Right renal cortex interstitium (tissue), 3 donors: ENCODE data around the gene CA5A. TPM values are rescaled to one million over a fixed set of nuclear protein-coding genes. Genes with fewer than 3 reads are reported as not detected.
"Not testable (repeated sequence)": the region's sequence is repeated elsewhere in the genome, so short reads cannot be mapped to it uniquely, and the experiment has no call there.

Experiments used
- DNase-seq, 3 donors: peaks; one replicate each; pipeline ENCODE4 v3.0.0-alpha.2; 2013; ENCODE audit warnings: low read depth in 3 of 3, low spot score in 2 of 3
- polyA plus RNA-seq, 3 donors: library from polyadenylated mRNA; unstranded; fragments of 120-200 nt; gene quantifications; one replicate each; pipeline ENCODE4 v1.2.1, GENCODE V29; 2013; ENCODE audit not compliant: insufficient read length in 3 of 3

Gene CA5A
- under 1 TPM; 0.04 to 0.11 (median 0.10) TPM for polyA plus RNA-seq

DNA sequence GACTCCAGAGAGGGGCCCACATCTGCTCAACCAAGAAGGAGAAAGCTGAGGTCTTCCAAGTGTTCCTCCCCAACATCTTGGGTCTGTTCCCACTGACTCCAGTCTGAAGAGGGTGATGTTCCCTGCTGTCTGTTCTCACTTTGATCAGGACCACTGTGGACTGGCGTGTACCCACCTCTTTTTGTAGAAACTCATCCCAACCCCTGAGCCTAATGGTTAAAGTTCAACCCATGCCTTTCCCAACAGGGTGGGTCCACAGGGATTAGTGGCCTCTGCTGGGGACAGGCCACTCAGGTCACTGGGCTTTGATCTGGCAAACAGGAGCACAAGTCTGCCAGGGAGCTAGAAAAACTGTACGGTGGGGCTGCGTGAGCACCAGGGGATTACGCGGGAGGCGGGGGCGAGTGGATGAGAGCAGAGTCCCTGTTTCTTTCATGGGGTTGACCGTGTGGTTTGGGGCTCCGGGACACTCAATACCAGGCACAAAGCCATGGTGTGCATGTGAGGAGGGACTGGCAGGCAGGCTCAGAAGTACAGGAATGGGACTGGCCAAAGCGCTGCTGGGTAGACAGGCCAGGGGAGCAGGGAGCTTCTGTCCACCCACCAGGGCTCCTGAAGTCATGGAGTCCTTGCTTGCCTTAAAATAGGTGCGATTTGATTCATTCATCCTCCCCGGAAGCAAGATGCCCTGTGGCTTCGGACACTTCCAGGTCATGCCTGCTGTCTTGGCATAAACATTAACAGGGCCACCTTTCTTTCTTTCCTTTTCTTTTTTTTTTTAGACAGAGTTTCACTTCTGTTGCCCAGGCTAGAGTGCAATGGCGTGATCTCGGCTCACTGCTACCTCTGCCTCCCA, at the start of gene CA5A:
Gene CA5A, minus strand, starts transcription at position 155 of the 856 bp plus-strand sequence. Its CDS starts 79 bp downstream, at position 76.
- DNase-seq, result no peak

DNA sequence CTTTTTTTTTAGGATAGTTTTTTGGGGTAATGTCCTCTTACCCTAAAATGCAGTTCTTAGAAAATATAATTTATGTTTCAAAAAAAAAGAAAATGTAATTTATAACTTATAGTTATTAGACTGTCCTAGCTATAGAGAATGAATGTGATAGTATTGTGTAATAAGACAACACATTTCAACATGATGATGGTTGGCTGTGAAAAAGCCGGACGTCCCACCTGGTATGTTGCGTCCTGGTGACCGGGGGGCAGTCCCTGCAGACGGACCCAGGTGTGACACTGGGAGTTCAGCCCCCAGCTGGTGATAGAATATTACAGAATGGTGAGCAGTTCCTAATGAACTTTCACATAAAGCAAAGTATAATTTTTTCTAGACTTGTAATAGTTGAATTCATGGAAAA, 49.2 kb upstream of the CA5A start:
- not testable (repeated sequence) for DNase-seq

DNA sequence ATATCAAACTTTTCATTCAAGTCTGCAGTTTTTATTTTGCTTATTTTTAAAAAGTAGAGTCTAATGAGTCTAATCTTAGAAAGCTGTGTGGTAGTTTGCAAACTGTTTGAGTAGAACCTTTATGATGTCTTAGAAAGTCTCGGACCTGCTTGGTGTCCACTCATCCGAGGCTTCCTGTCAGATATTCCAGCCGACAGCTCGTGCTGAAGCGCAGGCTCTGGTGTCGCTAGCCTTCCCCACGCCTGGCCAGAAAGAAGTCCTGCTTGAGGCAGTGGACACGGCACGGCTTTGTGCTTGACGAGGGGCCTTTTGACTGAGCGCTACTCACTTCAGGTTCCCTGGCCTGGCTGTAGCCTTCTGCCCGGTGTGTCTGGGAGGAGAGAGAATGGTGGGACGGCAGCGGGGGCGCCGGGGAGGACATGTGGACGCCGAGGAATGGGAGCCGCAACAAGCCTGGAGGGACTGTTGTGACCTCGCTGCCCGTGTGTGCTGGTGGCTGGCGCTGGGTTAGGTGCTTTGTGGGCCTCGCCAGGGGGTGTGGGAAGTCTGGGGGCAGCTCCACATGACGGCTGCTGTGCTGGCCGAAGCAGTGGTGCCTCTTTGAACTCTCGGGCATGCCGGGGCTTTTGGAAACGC, 48.4 kb upstream of the CA5A start:
- no peak for DNase-seq

DNA sequence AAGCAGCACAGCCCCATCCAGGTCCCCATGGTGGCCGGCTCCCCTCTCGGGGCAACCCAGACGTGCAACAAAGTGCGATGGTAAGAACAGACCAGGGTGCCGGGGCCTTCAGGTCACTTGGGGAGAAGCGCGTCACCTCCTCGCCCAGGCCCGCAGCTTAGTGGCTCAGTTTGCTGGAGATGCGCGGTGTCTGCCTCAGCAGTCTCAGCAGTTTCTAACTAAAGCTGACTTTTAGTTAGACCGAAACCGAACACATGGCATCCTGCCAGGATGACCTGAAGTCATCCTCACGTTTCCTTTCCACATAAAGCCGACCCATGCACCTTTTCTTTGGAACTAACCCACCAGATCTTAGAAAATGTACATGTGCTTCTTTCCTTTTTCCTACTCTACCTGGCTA, 47.9 kb upstream of the CA5A start:
- not testable (repeated sequence) for DNase-seq

DNA sequence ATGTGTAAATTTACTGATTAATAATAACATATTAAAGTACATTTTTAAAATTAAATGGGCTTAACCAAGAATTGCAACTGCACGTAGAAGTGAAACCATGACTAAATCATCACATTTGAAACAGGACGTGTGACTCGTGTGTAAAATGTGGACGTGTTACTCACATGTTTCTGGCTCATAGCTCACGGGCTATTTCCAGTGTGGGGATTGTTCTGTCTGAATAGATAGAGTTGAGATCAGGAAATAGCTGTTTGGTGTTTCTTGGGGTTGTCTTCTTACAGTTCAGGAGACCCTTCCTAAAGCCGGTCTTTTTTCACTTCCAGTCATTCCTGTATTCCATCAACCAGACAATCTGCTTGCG, 47.4 kb upstream of the CA5A start:
- DNase-seq, result not testable (repeated sequence)

DNA sequence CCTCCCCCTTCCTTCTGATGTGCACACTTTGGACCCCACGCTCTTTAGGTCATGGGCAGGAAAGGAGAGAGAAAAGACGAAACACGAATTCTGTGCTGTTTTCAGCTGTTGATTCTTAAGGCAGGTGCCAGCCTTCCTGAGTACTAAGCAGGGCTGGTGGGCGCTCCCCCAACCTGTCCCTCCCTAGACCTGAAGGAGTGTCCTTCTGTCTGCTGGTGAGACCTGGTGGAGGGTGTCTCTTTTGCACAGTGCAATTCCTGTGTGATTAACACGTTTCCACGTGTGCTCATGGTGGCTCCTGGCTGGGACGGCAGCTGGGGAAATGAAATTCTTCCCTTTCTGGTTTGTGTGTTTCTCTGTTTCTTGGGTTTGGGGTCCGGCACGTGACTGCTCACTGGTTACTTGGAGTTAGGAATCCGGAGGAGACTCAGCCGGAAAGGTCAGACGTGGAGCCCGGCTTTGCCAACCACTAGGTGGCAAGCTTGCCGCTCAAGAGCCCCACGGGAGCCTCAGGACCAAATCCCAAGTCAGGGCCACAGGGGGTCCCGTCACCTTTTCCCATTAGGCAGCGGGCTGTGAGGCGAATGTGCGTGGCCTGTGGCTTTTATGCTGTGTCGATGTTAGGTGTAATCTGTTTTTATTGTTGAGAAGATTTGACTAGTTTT, 46.9 kb upstream of the CA5A start:
- DNase-seq, result not testable (repeated sequence)

DNA sequence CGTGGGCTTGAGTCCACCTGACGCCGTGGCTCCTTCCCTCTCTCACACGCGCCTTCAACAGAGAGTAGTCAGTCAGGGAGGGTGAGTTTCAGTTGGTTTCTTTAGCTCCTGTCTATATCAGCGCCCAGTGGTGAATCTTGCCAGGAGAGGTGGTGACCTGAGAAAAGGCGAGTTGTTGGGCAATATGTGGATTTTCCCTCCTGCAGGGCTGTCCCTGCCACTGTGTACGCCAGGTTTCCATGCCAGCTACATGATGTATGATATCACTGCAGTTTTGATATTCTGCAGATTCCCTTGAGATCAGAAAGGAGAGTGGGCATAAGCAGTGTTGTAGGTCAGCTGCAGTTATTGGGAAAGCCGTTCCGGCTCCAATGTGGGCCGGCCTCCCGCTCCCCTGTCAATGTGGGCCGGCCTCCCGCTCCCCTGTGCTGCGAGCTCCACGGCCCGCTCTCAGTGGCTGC, 46.3 kb upstream of the CA5A start:
- no peak for DNase-seq

DNA sequence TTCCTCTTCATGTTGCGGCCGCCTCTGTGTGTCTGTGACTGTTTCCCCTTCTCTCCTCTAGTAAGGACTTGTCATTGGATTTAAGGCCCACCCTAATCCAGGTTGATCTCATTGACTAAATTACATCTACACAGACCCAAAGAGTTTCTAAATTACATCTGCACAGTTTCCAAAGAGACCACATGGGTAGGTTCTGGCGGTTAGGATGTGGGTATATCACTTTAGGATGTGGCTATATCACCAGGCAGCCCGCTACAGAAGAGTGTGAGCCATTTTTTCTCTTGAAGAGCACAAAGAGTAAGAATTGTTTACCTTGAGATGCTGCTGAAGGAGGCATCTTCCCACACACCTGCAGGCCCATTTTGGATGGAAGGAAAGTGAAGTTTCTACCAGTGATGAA, 45.0 kb upstream of the CA5A start:
- DNase-seq, result not testable (repeated sequence)

DNA sequence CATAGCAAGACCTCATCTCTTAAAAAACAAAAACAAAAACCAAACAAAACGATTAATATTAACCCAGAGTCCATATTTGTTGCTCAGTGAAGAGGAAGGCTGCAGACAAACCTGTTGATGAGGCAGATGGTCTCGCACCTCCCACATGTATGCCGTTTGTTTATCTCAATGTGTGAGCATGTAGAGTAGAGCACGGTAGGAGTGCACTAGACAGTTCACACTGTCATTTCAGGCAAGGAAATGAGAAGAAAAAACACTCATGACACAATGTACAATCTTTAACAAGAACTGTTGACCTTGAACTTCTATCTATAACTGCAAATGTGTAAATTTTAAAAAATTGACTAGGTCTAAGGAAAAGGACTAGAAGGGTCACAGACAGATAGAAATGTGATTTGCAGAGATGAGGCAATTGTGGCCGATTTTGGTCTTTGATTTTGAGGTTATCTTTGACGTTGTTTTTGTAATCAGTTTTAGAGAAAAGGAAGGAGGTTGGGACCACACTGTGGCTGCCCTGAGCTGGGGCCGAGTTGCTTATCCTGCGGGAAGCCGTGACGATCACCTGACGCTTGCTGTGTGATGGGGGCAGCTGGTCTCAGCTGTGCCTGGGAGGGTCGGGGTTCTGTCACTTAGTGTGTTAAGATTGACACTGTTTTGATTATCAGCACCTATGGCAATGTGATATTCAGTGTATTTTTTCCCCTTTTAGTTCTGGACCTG, 43.7 kb upstream of the CA5A start:
- not testable (repeated sequence) for DNase-seq

DNA sequence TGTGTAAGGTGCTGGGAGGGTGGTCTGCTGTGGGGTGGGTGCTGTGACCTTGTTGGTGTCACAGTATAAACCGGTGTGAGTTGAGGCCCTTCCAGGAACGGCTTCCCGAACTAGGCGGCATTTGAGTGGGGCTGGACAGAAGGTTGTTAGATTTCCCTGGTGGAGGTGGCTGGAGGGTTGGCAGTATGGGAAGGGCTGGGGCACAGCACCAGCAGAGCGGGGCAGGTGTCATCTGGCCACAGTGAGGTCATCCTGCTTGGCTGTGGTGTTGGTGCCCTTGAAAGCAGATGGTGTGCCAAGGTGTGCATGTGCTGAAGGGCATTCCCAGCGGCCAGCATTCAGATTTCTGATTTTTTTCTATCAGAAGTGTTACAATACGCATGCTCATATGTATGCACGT, 43.0 kb upstream of the CA5A start:
- no peak for DNase-seq

DNA sequence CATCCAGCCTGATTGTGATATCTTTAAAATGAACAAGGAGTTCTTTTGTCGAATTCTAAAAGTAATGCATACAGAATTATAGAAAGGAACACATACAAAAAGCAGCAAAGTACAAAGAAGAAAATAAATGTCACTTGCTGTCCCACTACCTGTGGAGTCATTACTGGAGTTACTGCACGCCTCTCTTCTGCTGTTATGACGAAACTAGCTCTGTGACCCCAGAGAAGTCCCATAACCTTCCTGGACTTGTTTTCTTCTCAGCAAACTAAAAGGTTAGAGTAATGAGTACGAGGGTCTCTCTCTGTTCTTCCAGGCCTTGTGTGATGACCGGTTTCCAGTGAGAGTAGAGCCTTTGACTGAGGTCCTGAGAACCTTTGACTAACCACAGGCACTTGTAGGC, 41.8 kb upstream of the CA5A start:
- no peak for DNase-seq

DNA sequence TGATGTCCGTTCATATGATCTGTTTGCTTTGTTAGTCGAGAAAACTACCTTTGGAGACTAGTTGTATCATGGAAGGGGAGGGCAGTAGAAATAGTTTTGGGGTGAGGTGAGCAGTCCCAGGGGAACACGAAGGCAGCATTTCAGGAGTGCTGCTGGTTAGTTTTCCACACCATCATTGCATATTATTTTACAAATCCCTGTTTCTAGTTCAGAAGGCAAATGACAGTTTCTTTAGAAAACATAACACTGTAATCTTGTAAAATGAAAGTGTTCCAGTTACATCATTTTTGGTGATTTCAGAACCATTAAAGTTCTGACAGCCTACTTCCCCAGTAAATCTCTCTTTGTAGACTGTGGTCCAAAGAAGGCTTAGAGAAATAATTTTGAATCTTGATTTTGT, 40.3 kb upstream of the CA5A start:
- no peak for DNase-seq

DNA sequence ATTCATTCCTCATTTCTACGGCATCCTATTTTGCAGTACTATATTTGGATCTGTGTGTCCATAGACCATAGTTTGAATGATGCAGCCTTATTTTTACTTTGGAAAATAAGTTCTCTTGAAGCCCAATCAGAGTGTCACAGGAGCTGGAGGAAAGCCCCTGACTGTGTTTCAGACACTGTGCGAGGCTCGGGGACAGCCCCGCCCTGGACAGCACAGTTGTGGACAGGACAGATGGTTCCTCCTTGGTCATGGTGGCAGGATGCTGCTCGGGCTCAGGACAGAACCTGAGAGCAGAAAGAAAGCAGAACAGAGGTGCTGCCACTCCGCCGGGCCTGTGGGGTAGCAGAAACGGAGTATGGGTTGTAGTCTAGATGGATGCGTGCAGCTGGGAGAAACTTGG, 37.8 kb upstream of the CA5A start:
- DNase-seq, result no peak

DNA sequence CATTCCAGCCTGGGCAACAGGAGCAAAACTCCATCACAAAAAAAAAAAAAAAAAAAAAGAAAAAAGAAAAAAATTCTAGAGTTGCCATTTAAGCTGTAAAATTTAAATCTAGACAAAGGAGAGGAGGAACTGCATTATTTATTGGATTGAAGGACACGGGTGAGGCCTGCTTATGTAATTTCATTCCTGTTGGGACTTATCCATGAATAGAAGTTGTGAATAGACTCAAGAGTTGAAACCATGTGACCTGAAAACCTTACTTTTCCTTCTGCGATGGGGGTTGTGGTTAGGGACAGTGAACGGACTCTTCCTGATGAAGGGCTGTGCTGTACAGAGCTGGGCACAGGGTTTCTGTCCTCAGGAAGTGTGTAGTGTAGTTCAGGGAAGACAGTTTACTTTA, 37.4 kb upstream of the CA5A start:
- DNase-seq, result no peak

DNA sequence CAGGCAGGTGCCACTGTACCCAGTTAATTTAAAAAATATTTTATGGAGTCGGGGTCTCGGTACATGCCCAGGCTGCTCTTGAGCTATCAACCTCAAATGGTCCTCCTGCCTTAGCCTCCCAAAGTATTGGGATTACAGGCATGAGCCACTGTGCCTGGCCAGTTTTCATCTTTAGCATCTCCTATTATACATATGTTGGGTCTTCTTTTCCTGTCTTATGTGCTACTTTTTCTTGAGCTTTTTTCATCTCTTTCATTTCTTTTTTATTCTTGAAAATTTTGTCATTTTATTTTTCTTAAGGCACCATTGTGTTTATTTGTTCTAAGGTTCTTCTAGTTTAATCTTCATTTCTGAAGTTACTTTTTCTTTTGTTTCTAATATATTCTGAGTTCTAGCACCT, 35.6 kb upstream of the CA5A start:
- no peak for DNase-seq

DNA sequence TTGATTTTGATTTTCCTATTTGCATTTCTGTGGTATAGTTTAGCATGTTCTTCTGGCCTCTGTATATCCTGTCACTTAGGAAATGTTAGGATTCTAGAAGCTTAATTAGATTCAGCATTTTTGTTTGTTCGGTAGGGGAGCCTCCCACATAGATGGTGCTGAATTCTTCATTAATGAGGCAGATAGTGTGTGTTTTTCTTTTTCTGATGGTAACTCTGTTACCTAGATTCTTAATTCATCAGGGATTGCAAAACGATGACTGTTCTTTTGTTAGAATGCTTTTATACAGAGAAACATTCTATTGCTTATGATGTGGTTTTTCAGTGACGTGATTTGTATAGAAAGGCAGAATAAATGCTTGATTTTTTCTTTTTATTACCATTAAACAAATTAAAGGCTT, 33.9 kb upstream of the CA5A start:
- DNase-seq, result no peak

DNA sequence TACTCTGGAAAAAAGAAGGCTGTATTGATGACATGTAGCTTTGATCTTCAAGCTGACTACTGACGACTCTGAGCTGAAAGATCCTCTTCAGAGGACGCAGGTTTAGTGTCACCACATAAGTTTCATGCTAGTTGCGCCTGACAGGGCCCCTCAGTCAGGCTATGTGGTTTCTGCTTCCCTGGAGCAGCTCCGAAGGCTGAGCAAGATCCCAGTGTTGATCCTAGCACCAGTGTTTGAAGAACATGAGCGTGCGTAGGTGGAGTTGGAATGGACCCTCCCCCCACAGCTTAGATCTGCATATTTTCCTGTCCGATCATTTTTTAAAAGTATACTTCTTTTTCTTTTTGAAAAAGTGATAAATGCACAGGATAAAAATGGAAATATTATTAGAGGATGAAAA, 32.2 kb upstream of the CA5A start:
- DNase-seq, result no peak

DNA sequence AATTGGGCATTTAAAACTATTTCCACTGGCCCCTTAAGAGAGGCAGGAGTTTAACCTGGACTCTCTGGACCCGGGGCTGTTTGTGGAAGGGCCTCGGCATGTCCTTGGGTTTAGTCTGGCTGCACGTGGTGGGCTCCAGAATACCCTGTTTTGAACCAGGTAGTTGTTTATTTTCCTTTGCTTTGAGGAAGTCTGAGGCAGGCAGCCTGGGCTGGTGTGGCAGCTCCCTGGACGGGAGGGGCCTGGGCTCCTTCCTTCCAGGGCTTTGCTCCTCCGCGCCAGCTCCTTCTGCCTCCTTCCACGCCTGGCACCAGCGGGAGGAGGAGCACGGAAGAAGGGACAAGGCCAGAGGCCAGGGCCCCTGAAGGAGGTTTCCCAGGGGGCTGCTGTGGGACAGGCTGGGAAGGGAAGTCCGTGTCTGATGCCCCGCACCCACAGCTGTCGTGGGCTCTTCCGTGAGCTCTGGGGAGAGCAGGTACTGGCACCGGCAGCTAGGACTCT, 30.4 kb upstream of the CA5A start:
- DNase-seq, result no peak

DNA sequence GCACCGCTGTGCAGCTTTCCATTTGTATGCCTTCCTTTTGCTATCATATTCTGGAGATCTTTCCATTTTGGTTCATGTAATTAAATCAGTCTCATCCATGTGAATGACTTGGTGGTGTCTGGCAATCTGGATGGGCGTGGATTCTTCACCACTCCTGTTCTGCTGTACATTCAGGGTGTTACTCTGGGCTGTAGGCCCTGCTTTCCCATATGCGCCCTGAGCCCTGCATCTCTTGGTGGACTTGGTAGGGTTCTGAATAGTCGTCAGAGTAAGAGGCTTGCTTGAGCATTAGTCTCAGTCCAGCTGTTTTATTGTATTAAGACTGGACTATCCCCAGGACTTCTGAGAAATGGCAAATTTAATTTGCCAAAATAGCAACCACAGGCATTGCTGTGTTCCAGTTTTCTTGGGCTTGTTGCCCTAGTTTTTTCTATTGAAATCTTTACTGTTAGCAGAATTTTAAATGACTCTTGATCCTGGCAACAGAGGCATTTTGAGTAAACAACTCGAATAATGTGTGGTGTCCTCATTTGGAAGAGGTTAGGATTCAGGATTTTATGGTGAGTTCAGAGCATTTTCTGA, 29.8 kb upstream of the CA5A start:
- no peak for DNase-seq

DNA sequence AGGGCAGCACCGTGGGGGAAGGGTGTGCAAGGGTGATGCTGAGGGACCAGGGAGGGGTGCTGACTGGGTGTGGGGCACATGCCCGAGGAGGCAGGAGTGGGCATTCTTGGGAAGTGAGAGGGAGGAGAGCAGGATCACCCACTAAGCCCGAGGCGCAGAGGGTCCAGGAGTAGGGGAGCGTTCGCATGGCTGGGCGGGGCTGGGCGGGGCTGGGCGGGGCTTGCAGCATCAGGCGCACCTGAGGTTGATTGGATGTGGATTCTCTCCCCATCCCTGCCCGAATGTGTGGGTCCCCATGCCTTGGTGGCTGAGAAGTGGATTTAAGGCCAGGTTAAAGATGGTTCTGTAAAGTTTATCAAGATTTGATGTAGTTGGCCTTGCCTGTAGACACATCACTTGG, 29.1 kb upstream of the CA5A start:
- DNase-seq, result no peak
